GM20431 (cell line): ENCODE data around the gene ZSCAN22.
"Not testable (repeated sequence)": the region's sequence is repeated elsewhere in the genome, so short reads cannot be mapped to it uniquely, and the experiment has no call there.

Experiments
- in situ Hi-C: fragments of 300-500 bp; cut with MseI, MboI; formaldehyde crosslinking; loops from one replicate; pipeline ENCODE4 v1.15.0; 2020; ENCODE audit warnings: low sequenced_read_pairs; ENCODE audit not compliant: unreplicated experiment

The ZSCAN22 gene

GRCh38 chr19:58315580-58315979, 11.2 kb upstream of the ZSCAN22 start:
- in situ Hi-C loops: no loop called here

GRCh38 chr19:58317476-58318072, 9.2 kb upstream of the ZSCAN22 start:
- in situ Hi-C loops: no loop called here

DNA sequence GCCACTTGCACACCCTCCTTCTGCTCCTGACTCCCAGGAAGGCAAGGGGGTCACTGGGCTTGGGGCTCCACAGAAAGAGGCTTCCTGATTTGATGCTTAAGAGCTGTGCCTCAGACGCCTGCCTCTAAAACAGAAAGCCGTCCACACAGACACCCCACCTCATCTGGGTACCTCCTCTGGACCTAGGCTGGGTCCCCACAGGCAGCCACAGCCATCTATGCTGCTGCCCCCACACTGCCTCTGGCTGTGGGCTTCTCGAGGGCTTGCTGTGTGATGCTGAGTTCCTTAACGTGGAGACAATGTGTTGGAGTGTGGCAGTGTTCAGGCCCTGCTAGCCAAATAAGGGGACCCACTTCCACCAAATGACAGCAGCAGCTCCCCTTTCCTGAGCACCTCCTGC, 8.5 kb upstream of the ZSCAN22 start:
- in situ Hi-C loops: no loop called here

DNA sequence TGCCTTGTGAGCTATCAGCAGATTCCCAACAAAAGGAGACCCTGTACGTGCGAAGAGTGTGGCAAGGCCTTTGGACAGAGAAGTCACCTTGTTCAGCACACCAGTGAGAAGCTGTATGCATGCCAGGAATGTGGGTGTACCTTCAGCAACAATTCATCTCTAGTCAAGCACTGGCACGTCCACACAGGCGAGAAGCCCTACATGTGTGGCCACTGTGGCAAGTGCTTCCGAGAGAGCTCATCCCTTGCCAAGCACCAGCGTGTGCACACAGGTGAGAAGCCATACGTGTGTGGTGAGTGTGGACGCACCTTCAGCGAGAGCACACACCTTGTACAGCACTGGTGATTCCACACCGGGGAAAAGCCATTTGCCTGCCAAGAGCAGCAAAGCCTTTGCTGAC, 7.6 kb upstream of the ZSCAN22 start:
- in situ Hi-C loops: no loop called here

GRCh38 chr19:58325311-58326022, 1.3 kb upstream of the ZSCAN22 start:
- in situ Hi-C loops: no loop called here

DNA sequence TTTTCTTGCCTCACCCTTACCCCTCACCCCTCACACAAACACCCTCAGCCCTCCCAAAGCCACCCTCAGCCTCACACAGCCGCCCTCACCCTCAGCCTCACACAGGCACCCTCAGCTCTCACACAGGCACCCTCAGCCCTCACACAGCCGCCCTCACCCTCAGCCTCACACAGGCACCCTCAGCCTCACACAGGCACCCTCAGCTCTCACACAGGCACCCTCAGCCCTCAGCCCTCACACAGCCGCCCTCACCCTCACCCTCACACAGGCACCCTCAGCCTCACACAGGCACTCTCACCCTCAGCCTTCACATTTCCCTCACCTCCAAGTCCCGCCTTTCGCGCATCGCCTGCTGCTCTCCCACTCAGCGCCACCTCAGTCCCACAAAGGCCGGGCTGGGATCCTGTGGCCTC, 287 bp upstream of the ZSCAN22 start:
- in situ Hi-C loops: no loop called here

GRCh38 chr19:58328999-58329398, 2.2 kb downstream of the ZSCAN22 start:
- in situ Hi-C loops: no loop called here

GRCh38 chr19:58330458-58330857, 3.7 kb downstream of the ZSCAN22 start:
- in situ Hi-C loops: no loop called here

- in situ Hi-C loops: no loop called here
Observed at GRCh38 chr19:58332697-58333096, 5.9 kb downstream of the ZSCAN22 start.

DNA sequence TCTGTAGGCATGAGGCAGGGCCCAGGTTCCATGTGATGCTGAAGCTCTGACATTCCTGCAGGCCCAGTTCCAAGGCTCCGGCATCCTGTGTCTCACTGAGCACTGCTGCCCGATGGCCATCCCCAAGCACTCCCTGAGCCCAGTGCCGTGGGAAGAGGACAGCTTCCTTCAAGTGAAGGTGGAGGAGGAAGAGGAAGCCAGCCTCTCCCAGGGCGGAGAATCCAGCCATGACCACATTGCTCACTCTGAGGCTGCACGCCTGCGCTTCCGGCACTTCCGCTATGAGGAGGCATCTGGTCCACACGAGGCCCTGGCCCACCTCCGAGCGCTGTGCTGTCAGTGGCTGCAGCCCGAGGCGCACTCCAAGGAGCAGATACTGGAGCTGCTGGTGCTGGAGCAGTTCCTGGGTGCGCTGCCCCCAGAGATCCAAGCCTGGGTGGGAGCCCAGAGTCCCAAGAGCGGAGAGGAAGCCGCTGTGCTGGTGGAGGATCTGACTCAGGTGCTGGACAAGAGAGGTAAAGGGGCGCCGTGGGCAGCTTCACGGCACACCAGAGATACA, 8.0 kb downstream of the ZSCAN22 start:
- in situ Hi-C loops: no loop called here

DNA sequence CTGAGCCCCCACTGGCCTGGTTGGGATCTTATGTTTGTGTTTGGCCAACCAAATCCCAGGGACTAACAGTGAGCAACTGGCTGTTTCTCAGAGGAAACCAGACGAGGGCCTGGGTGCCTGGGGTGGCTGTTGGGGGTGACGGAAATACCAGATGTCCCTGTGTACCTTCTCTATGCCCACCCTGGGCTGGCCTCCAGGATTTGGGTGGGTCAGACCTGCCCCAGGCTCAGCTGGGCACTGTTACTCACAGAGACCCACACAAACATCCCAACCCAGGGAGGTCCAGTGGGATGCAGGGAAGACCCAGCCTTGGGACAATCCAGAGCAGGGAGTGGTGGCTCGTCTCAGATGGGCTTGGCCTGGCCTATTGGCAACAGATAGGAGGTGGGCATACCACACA, 8.8 kb downstream of the ZSCAN22 start:
- in situ Hi-C loops: no loop called here

GRCh38 chr19:58336216-58336615, 9.4 kb downstream of the ZSCAN22 start:
- in situ Hi-C loops: no loop called here

DNA sequence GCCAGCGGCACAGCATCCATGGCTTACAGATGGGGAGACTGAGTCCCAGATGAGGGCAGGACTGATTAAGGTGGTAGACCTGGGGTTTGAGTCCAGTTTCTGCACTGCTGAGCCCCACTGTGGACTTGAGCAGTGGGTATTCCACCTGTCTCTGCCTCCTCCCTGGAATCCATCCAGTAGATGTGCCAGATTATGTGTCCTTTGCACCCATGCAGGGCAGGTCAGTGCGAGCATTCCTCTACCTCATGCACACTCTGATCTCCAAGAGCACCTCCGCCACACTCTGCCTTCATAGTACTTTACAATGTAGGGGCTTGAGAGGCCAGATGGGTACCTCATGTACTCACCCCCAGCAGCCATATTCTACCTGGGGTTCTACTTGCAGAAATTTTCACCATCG, 10.0 kb downstream of the ZSCAN22 start:
- in situ Hi-C loops: no loop called here

- in situ Hi-C loops: no loop called here
Observed at GRCh38 chr19:58338336-58338735, 11.5 kb downstream of the ZSCAN22 start.

DNA sequence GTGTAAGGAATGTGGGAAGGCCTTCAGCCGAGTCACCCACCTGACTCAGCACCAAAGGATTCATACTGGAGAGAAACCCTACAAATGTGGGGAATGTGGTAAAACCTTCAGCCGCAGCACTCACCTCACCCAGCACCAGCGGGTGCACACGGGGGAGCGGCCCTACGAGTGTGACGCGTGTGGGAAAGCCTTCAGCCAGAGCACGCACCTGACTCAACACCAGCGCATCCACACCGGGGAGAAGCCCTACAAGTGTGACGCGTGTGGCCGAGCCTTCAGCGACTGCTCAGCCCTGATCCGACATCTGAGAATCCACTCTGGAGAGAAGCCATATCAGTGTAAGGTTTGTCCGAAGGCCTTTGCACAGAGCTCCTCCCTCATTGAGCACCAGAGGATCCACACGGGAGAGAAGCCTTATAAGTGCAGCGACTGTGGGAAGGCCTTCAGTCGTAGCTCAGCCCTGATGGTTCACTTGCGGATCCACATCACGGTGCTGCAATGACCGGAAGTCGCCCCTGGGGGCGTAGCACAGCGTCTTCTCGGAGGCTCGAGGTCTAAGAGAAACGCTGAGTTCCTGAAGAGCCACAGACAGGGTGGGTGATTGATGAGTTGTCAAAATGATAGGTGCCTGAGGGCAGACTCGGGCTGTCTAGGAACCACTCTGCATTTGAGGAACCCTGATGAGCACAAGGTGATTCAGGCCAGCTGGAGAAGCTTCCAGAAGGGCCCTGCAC, 12.2 kb downstream of the ZSCAN22 start:
- in situ Hi-C loops: no loop called here

DNA sequence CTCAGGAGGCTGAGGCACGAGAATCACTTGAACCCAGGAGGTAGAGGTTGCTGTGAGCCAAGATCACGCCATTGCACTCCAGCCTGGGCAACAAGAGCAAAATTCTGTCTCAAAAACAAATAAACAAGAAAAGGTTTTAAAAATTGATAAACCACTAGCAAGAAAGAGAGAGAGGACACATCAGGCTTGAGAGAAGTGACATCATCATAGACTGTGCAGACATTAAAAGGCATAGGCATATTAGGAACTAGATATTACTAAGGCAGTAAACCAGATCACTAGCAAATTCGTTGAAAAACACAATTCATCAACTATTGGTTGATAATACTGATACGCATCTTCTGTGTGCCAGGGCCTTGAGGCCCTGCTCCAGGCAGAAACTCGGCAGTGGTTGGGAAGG, 18.8 kb downstream of the ZSCAN22 start:
- in situ Hi-C loops: no loop called here

- in situ Hi-C loops: no loop called here
Observed at GRCh38 chr19:58346961-58347929, 20.5 kb downstream of the ZSCAN22 start.

GRCh38 chr19:58348080-58348479, 21.3 kb downstream of the ZSCAN22 start:
- in situ Hi-C loops: not testable (repeated sequence)

DNA sequence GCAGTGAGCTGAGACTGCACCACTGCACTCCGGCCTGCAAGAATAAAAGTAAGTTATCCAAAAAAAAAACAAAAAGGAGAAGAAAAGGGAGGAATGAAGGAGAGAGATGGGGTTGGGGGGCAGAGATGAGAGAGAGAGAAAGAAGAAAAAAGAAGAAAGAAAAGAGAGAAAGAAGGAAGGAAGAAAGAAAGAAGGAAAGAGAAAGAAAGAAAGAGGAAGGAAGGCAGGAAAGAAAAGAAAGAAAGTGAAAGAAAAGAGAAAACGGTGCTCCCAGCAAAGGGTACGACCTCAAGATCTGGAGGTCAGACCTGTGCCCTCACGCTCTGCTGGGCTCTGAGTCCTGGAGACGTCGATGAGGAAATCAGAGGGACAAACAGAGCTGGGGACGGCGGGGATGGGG, 22.8 kb downstream of the ZSCAN22 start:
- in situ Hi-C loops: no loop called here
